Activated CD4-positive, CD25-positive, alpha-beta regulatory T cell treated with anti-CD3 and anti-CD28 coated beads, Interleukin-2, amount 50 U/mL, for 72 hours (primary cell): ENCODE data around the gene CAMK2D.

Source experiments
- DNase-seq: peaks from one replicate; pipeline ENCODE4 v3.0.0; 2021

Gene CAMK2D

GRCh38 chr4:113559947-113560346, 201.6 kb downstream of the CAMK2D start:
- DNase-seq: no peak

GRCh38 chr4:113556382-113557134, 205.0 kb downstream of the CAMK2D start:
- no peak for DNase-seq

- no peak for DNase-seq
These were observed 205.7 kb downstream of the CAMK2D start for GRCh38 chr4:113555868-113556267.

- no peak for DNase-seq
These were observed 208.5 kb downstream of the CAMK2D start for GRCh38 chr4:113553082-113553481.

DNA sequence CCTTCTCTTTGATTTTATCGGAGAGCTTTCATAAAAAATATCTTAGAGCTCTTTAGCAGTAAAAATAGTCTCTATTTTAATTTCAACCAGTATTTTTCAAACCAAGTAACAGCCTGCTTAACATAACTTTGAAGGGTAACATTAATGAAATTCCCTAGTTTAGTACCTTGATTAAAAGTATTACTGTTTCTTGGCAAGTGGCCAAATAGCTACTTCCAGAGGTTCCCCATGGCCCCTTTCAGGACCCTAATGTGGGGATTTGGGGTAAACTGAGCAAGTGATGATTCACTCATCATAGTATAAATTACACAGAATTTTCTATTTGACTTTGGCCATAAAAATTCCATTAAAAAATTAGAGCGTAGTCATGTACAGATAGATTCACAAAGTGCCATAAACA, 211.0 kb downstream of the CAMK2D start:
- DNase-seq: no peak

DNA sequence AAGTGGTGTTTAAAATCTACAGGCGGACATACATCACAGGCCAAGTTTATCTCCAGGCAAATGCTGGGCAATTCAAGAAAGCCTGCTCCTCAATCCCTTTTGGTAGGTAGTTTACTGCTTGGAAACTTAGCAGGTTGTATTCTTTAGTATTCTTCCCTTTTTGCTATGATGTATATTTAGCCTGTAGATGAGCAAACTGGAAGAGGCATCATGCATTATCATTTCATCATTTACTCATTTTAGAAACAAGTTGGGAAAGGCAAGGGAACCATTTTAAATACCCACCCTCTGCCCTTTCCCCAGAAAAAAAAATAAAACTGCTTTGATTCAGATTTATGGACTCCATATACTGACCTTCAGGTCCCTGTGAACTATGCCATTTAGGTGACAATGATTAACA, 213.2 kb downstream of the CAMK2D start:
- no peak for DNase-seq

DNA sequence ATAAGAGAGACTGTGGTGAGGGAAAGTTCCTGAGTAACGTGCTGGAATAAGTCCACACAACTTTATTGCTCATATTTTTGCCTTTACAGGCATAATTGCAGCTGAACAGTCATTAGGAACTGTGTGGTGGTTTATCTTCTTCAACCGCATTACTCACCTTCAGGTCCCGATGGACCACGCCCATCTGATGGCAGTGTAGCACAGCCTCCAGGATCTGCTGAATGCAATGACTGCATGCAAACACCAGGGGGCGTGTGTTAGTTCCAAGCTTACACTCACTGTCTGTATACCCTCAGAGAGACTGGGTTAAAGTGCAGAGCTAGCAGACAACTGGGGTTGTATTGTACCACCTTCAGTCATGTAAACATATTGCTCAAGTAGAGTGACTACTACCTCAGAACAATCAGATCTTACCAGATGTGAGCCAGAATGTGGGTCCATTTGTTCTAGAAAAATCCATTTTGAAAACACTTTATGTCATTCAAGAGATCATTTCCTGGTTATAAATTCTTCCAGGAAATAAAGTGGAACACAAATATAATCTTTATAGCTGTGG, 214.0 kb downstream of the CAMK2D start:
- DNase-seq: peak; percentile 82

DNA sequence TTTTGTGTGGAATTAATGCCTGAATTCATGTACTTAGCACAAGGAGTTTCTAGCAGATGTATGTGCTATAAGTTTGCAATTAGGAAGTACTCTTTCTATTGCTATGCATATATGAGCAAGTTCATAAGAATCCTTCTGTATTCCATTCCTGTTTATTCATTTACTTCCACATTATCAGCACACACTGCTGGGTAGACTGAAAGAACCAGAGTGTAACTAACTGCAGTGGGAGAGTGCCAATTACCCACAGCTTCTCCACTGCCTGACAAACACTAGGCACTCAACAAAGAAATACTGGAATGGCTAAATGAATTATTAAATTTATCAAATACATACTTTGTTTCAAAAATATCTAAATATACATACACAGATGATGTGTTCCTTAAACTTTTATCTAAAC, 219.6 kb downstream of the CAMK2D start:
- DNase-seq: no peak

DNA sequence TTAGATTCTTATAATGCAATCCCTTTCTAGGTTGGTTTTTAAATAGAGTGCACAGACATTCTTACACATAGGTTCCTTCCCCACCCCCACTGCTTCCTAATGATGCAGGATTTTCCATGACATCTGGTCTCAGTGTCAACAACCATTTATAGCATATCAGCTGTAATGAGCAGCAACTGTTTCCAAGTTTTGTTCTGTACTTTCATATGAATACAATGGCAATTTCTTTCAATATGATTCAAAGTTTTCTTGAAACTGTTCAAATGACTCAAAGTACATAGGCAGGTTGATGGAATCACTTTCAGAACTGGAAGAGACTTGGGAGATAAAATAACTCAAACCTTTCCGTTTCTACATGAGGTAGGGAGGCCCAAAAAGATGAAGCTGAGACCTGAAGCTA, 220.7 kb downstream of the CAMK2D start:
- DNase-seq: no peak

GRCh38 chr4:113539408-113539807, 222.1 kb downstream of the CAMK2D start:
- no peak for DNase-seq

DNA sequence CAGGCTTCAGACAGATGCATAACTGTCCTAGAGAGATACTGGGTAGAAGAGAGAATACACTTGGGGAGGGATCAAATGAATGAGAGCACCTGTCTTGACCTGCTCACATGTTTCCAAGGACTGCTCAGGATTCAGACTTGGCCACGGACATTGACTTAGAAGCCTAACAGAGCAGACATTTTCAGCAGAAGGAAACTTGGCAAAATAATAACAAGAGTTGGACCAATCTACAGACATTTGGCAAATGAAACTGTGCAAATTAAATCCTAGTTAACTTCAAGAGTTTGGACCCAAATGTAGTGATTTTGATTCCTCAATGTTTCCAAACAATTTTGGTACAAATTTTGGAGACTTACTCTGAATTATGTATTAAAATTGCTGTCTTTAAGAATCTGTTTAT, 223.9 kb downstream of the CAMK2D start:
- no peak for DNase-seq

GRCh38 chr4:113537203-113537602, 224.3 kb downstream of the CAMK2D start:
- DNase-seq: no peak

DNA sequence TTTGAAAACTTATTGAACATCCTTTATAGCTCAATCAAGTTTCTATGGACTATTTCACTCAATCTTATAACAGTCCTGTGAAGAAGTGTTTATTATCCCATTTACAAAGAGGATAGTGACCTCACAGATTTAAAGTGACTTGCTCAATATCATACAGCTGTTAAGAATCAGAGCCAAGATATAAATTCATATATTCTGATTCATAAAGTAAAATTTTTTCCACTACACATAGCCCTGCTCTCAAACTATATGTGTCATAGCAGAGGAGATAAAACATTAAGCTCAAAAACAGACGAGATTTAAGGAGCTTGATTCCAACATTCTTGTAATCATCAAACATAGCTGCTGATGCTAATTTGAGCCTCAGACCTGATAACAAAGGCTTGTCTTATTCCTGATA, 226.8 kb downstream of the CAMK2D start:
- no peak for DNase-seq

DNA sequence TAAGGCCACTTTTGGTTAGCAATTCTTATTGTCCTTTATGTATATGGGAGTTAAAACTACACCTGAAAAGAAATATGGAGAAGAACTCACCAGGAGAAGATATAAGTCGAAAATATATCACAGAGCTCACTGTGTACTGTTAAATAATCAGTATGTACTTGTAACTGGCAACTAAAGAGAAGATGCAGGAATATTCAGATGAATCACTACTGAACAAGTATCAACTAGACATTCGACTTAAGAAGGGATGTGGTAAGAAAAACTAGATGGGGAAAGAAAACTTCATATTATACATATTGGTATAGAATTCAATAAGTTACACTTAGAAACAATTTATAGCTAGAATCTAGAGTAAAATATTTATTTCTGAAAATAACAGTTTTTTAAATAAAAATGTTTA, 230.0 kb downstream of the CAMK2D start:
- no peak for DNase-seq

DNA sequence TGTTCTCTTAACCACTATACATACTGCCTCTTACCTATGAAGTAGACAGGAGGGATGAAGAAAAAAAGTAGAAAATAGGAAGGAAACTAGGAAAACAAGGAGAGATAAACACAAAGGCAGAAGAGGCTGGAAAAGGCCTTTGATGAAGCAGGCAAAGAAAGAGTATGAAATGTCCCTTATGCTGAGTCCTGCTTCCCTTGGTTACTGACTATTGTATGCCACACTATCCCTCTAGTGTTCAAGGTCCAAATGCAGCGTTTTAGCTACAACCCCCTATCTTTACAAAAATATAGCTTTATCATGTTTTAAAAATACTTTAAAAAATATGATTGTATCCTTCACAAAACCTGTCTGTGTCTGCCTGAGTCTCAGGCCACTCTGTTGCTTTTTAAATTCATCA, 233.1 kb downstream of the CAMK2D start:
- no peak for DNase-seq

GRCh38 chr4:113525521-113525920, 236.0 kb downstream of the CAMK2D start:
- DNase-seq: no peak

DNA sequence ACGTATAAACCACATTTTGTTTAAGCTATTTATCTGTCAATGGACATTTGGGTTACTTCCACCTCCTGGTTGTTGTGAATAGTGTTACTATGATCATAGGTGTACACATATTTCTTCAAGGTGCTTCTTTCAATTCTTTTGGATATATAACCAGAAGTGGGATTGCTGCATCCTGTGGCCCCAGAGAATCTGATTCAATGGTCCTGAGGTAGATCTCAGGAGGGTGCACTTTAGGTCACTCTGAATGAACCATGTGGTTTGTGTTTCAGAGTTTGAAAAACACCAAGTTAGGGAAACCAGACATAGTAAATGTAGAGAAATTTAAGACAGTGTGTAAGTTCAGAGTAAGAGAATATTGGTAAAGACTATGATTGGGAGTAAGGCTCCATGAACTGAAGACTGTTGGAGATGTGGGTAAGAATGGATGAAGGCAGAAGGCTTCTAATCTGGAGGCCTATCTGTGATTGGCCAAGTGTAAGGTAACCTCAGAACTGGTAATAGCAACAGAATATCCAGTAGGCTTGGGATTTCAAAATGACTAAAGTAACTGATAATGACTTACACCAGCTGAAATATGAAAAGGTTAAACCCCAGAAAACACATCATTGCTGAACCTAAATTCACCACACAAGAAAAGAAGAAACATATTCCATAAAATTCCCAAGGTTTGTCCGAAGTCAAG, 236.9 kb downstream of the CAMK2D start:
- DNase-seq: no peak

GRCh38 chr4:113524096-113524495, 237.4 kb downstream of the CAMK2D start:
- no peak for DNase-seq

- no peak for DNase-seq
These were observed 239.1 kb downstream of the CAMK2D start for GRCh38 chr4:113522433-113522832.

- DNase-seq: no peak
These were observed 248.2 kb downstream of the CAMK2D start for GRCh38 chr4:113513382-113513781.

DNA sequence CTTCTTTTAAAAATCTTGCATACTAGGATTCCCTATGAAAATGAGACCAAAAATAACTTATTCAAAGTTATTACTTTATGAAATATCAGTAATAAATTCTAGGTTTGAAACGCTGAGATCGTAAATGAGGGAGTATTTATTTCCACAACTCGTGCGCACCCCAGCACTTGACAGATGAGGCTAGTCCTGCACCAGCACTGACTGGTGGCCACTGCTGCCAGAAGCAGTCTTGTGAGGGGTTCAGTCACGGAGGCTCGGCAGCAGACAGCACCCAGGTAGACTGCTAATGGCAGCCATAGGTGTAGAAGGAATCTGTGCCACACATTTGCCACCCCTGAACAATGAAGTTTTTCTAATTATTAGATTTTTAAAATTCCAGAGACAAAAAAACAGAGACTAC, 248.7 kb downstream of the CAMK2D start:
- DNase-seq: no peak

- DNase-seq: no peak
These were observed 249.6 kb downstream of the CAMK2D start for GRCh38 chr4:113511944-113512343.

- DNase-seq: no peak
These were observed 251.7 kb downstream of the CAMK2D start for GRCh38 chr4:113509851-113510250.

GRCh38 chr4:113505044-113505443, 256.5 kb downstream of the CAMK2D start:
- DNase-seq: no peak
